ENCODE measurements around the gene CAPN8.

The CAPN8 gene

DNA sequence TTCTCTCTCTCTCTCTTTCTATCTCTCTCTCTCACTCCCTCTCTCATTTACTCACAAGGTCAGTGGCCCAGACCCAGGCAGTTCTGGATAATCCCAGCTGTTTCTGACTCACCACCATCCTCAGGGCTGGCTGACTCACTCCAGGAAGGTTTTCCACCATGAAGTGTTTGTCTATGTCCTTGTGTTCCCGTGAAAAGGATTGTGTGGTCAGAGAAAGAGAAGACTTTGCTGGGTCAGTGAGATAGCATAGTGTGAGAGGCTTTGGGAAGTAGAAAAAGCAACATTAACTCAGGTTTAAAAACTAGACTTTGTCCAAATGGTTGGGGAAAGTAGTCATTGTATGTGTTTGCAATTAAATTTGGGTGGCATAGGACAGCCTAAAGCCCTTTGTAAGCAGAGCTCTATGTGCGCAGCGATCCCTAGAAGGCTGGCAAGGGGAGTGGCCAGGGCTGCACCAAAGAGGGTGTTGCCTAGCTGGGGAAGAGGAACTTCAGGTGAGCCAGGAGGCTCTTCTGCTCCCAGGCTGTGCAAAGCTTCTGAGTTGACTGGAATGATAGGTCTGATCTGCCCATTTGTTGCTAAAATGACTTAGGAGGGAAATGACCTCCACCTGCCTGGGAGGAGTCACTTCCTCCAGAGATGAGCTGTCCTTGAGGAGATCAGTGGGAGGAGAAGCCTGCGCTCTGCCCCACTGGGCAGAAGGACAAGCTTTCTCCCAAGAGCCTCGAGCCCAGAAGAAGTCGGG, 41.9 kb upstream of the CAPN8 start:
- Mint-ChIP-seq H3K36me3 (ENCODE audit: low read depth) (no peaks in the 10 kb centered on the region), H3K27me3 (peaks cover 2% of the 10 kb centered on the region), H3K4me1 (peaks cover 52% of the 10 kb centered on the region), H3K27ac (no peak overlapping the region), H3K4me3 (no peak overlapping the region), H3K9me3 (no peaks in the 10 kb centered on the region)
- no peak for ATAC-seq
- DNase-seq = no peak

GRCh38 chr1:223706077-223706973, 40.8 kb upstream of the CAPN8 start:
- no peak overlapping the region for H3K27ac Mint-ChIP-seq
- H3K4me3 Mint-ChIP-seq = no peak overlapping the region
- H3K9me3 Mint-ChIP-seq = no peaks in the 10 kb centered on the region
- DNase-seq (no peak), ATAC-seq (no peak)
- peaks cover 2% of the 10 kb centered on the region for H3K27me3 Mint-ChIP-seq
- no peaks in the 10 kb centered on the region for H3K36me3 Mint-ChIP-seq (ENCODE audit: low read depth)
- peaks cover 55% of the 10 kb centered on the region for H3K4me1 Mint-ChIP-seq

GRCh38 chr1:223704921-223705878, 39.7 kb upstream of the CAPN8 start:
- Mint-ChIP-seq H3K9me3 (no peaks in the 10 kb centered on the region), H3K4me3 (no peak overlapping the region), H3K27ac (no peak overlapping the region), H3K27me3 (peaks cover 2% of the 10 kb centered on the region), H3K36me3 (ENCODE audit: low read depth) (no peaks in the 10 kb centered on the region), H3K4me1 (peaks cover 59% of the 10 kb centered on the region)
- no peak for DNase-seq
- no peak for ATAC-seq

DNA sequence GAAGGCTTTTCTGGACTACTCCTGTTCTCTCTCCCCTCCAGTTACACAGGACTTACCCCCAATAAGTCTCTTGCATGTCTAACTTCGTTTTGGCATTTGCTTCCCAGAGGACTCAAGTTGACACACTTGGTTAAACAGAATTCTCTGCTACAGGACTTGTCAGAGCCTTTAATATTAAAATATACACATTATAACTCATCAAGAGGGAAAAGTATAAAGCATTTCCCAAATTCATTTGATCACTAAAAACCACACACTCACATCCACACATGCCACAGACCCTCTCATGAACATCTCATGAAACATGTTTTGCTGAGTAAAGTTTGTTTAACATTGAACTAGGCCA, 38.1 kb upstream of the CAPN8 start:
- ATAC-seq = no peak
- Mint-ChIP-seq H3K27me3 (peaks cover 2% of the 10 kb centered on the region), H3K27ac (peak overlapping the region; percentile 83), H3K9me3 (no peaks in the 10 kb centered on the region), H3K36me3 (ENCODE audit: low read depth) (no peaks in the 10 kb centered on the region), H3K4me3 (no peak overlapping the region), H3K4me1 (peaks cover 68% of the 10 kb centered on the region)
- DNase-seq = no peak

DNA sequence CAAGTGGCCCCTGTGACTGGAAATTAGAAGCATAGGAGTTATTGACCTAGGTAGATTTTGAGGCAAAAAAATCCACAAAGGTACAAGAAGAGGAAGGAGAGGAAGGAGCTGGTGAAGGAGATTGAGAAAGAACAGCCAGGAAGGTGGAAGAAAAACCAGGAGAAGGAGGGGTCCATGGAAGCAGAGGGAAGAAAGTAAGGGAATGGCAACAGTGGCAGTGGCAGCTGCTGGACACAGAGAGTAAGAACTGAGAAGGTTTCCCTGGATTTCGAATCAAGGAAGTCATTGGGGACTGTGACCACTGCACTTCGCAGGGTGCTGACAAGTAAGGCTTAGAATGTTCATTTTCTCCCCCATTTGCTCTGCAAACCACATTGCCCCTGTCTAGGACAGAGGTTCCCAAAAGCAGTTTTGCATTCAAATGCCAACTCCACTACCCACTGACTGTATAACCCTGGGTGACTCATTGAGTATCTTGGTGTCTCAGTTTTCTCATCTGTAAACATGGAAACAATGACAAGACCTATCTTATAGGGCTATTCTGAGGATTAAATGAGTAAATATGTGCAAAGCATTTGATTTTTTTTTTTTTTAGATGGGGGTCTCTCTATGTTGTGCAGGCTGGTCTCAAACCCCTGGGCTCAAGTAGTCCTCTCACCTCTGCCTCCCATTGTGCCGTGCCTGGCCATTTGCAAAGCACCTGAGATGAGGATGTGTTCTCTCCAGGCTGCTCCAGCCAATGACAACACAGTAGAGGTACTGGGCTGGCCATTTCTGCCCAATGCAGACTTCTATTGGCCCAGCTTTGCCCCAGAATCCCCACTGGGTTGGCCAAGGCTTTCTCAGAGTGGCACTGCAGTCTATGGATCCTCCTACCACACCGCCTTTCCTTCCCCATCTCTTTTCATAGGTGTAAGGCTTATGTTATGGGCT, 37.5 kb upstream of the CAPN8 start:
- H3K9me3 Mint-ChIP-seq = no peaks in the 10 kb centered on the region
- H3K27ac Mint-ChIP-seq = peak overlapping the region; percentile 83
- peak; percentile 34 for DNase-seq
- H3K4me3 Mint-ChIP-seq = peak overlapping the region; percentile 25
- no peaks in the 10 kb centered on the region for H3K36me3 Mint-ChIP-seq (ENCODE audit: low read depth)
- H3K27me3 Mint-ChIP-seq = peaks cover 2% of the 10 kb centered on the region
- H3K4me1 Mint-ChIP-seq = peaks cover 73% of the 10 kb centered on the region
- ATAC-seq = peak; percentile 75

DNA sequence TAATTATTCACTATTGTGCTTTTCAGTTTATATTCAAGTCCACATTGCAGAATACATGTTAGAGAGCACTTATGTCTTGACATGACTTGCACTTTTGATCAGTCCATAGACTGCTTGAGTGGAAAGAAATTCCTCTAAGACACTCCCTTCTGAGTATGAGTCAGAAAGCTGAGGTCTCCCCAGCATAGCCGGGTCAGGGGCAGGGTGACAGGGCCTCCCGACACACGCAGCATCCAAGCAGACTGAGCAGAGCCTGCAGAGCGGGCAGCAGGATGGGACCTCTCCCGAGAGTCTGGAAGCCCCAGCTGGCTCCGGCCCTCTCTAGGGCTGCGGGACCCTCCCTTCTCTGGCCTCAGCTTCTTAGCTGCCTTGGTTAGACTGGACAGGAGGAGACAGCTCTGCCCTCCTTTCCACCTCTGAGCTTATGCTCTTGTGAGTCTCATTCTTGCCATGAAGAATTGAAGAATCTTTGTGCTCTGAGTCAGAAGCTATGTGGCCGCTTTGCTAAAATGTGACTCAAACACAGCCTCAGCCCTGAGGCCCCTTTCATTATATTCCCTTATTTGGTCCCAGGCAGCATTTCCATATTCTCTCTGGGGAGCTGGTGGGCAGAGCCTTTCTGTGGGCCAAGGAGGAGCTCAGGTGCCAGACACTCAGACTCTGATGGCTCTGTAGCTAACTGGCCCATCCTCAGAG, 35.6 kb upstream of the CAPN8 start:
- Mint-ChIP-seq H3K4me3 (peak overlapping the region; percentile 17), H3K27me3 (peaks cover 2% of the 10 kb centered on the region), H3K4me1 (peaks cover 65% of the 10 kb centered on the region), H3K27ac (peak overlapping the region; percentile 89), H3K36me3 (ENCODE audit: low read depth) (no peaks in the 10 kb centered on the region), H3K9me3 (no peaks in the 10 kb centered on the region)
- ATAC-seq (peak; percentile 77), DNase-seq (peak; percentile 51)

- no peaks in the 10 kb centered on the region for H3K36me3 Mint-ChIP-seq (ENCODE audit: low read depth)
- H3K4me3 Mint-ChIP-seq = peak overlapping the region; percentile 17
Observed at GRCh38 chr1:223700388-223700918, 35.0 kb upstream of the CAPN8 start.

GRCh38 chr1:223695941-223696340, 30.4 kb upstream of the CAPN8 start:
- no peak for ATAC-seq
- Mint-ChIP-seq H3K27me3 (no peaks in the 10 kb centered on the region), H3K4me1 (peaks cover 24% of the 10 kb centered on the region), H3K27ac (no peak overlapping the region), H3K36me3 (ENCODE audit: low read depth) (no peaks in the 10 kb centered on the region), H3K9me3 (no peaks in the 10 kb centered on the region), H3K4me3 (no peak overlapping the region)
- DNase-seq = no peak

More at GRCh38 chr1:223700388-223700918, 35.0 kb upstream of the CAPN8 start:
- H3K27me3 Mint-ChIP-seq = peaks cover 2% of the 10 kb centered on the region
- DNase-seq (no peak), ATAC-seq (no peak)
- no peaks in the 10 kb centered on the region for H3K9me3 Mint-ChIP-seq
- H3K27ac Mint-ChIP-seq = peak overlapping the region; percentile 89
- H3K4me1 Mint-ChIP-seq = peaks cover 65% of the 10 kb centered on the region

DNA sequence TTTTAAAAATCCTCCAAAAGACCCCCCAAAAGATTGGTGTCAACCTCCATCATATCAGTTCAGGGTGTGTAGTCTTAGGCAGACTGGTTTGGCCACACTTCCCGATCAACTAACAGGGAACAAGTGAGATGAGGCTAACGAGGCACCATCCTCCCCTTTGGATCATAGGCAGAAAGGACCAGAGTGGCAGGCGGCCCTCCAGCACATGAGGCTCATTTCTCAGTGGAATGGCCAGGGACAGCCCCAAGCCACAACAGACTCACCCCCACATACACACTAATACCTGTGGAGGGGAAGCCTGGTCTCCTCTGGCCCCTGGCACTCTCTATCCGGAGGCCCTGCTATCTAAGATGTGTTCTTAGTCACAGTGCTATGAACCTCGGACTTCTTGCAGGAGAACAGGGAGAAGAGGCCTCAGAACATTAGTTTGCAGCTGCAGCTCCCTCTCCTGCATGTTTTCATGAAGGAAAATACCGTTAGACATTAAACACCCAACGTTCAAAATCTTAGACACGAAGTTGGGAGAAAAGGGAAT, 29.6 kb upstream of the CAPN8 start:
- no peaks in the 10 kb centered on the region for H3K9me3 Mint-ChIP-seq
- peaks cover 16% of the 10 kb centered on the region for H3K4me1 Mint-ChIP-seq
- H3K27me3 Mint-ChIP-seq = no peaks in the 10 kb centered on the region
- H3K36me3 Mint-ChIP-seq (ENCODE audit: low read depth) = no peaks in the 10 kb centered on the region
- no peak overlapping the region for H3K27ac Mint-ChIP-seq
- DNase-seq (no peak), ATAC-seq (peak; percentile 12)
- no peak overlapping the region for H3K4me3 Mint-ChIP-seq

DNA sequence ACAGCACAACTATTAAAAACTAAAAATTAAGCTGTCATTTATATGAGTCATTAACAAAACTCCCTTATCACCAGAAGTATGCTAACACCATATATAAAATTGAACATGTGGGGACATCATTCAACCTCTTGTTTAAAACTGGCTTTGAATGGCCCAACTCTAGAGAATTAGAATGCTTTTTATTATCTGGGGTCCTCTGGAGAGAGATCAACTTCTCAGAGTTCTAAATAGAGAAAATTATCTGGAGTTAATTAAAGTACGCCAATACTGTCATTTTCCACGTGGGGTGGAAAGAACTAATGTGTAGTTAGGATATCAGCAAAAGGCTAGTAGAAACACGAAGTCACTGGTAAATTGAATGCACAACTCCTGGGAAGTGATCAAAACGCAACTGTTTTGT, 25.6 kb upstream of the CAPN8 start:
- Mint-ChIP-seq H3K36me3 (ENCODE audit: low read depth) (no peaks in the 10 kb centered on the region), H3K27ac (no peak overlapping the region), H3K27me3 (peaks cover 7% of the 10 kb centered on the region), H3K4me1 (no peaks in the 10 kb centered on the region), H3K9me3 (peaks cover 4% of the 10 kb centered on the region), H3K4me3 (no peak overlapping the region)
- DNase-seq (no peak), ATAC-seq (no peak)

GRCh38 chr1:223684488-223684792, 18.9 kb upstream of the CAPN8 start:
- Mint-ChIP-seq H3K4me3 (no peak overlapping the region), H3K9me3 (peaks cover 4% of the 10 kb centered on the region), H3K4me1 (no peaks in the 10 kb centered on the region), H3K27ac (no peak overlapping the region), H3K36me3 (ENCODE audit: low read depth) (no peaks in the 10 kb centered on the region), H3K27me3 (peaks cover 11% of the 10 kb centered on the region)
- ATAC-seq = no peak
- DNase-seq = no peak

DNA sequence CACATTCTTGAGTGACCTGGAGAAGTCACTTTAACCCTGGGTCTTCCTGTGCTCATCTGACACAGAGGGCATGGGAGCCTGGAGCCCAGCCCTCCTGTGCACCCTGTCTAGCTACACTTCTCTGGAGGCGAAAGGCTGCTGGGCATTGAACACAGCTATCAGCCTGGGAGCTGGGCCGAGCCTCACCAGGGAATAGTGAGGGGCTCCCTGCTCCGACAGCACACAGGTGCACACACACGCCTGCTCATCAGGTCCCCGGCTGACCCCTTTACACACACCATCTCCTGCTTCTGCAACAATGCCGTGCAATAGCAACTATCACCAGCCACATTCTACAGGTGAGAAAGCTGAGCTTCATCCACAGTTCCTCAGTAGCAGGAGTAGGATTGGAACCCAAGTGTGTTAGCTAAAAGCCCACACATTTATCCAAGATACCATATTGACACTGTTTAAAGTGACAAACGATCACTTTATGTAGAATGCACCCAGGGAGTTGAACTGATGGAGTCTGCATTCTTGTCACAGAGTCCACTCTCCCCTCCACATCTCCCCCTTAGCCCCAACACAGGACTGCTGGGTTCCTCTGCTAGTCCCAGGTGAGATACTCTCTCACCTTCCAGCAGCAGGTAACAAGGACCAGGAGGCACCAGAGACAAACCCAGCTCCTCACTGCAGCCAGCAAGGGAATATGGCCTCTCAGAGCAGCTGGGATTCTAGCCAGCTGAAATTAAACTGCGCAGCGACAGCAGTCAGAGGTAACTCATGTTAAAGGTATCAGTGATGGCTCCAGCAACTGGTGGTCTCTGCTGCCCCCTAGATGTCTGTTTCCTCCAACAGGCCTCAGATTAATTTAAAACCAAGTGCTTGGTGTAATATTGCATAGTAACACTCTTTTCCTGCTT, 18.3 kb upstream of the CAPN8 start:
- Mint-ChIP-seq H3K36me3 (ENCODE audit: low read depth) (no peaks in the 10 kb centered on the region), H3K27me3 (peaks cover 11% of the 10 kb centered on the region), H3K4me1 (no peaks in the 10 kb centered on the region), H3K4me3 (no peak overlapping the region), H3K27ac (no peak overlapping the region), H3K9me3 (peaks cover 4% of the 10 kb centered on the region)
- peak; percentile 59 for ATAC-seq
- peak; percentile 67 for DNase-seq
